K562 (cell line): ENCODE data around the gene NOL8. TPM values are rescaled to one million over a fixed set of nuclear protein-coding genes. Genes with fewer than 3 reads are reported as not detected.

Experiments
- CEBPB ChIP-seq: fragments of 450-650 bp; IDR thresholded peaks from 2 replicates; pipeline ENCODE4 v1.6.1; 2016; ENCODE audit warnings: missing genetic modification characterization, missing compliant biosample characterization
- ETV1 ChIP-seq: fragments of 450-650 bp; conservative IDR thresholded peaks from 2 replicates; pipeline ENCODE4 v1.6.1; 2016; ENCODE audit warnings: missing genetic modification characterization, control low read depth, low read depth, missing compliant biosample characterization
- EZH2 ChIP-seq: IDR thresholded peaks from 2 replicates; pipeline ENCODE4 v1.6.1; 2012; ENCODE audit warnings: low read depth, mild to moderate bottlenecking, inconsistent platforms, low read length, borderline replicate concordance
- FOXJ3 ChIP-seq: sonication (generic); formaldehyde crosslinking; IDR thresholded peaks from 2 replicates; pipeline ENCODE4 v1.4.0; 2020; ENCODE audit warnings: mild to moderate bottlenecking, missing genetic modification reagents
- HMGXB4 ChIP-seq: sonication (generic); formaldehyde crosslinking; IDR thresholded peaks from 2 replicates; pipeline ENCODE4 v1.8.1; 2023; ENCODE audit warnings: mild to moderate bottlenecking, missing genetic modification reagents
- MBD2 ChIP-seq: sonication (generic); IDR thresholded peaks from 2 replicates; pipeline ENCODE4 v1.6.1; 2016; ENCODE audit warnings: low read depth, borderline replicate concordance
- NEUROD1 ChIP-seq: fragments of 150-350 bp; IDR thresholded peaks from 2 replicates; pipeline ENCODE4 v1.6.1; 2014; ENCODE audit warnings: borderline replicate concordance, low read length, low read depth; ENCODE audit not compliant: partially characterized antibody
- NFIC ChIP-seq: fragments of 450-650 bp; IDR thresholded peaks from 2 replicates; pipeline ENCODE4 v1.6.1; 2017; ENCODE audit warnings: mild to moderate bottlenecking, inconsistent platforms
- NFXL1 ChIP-seq: fragments of 450-650 bp; formaldehyde crosslinking; IDR thresholded peaks from 2 replicates; pipeline ENCODE4 v1.4.0; 2021; ENCODE audit warnings: mild to moderate bottlenecking
- RBBP5 ChIP-seq: fragments of 200-600 bp; sonication (generic); IDR thresholded peaks from 2 replicates; pipeline ENCODE4 v1.6.1; 2012; ENCODE audit warnings: borderline replicate concordance, mild to moderate bottlenecking, low read length, control low read depth, inconsistent platforms; ENCODE audit not compliant: insufficient read depth, poor library complexity, severe bottlenecking
- SMAD1 ChIP-seq: fragments of 150-350 bp; IDR thresholded peaks from 2 replicates; pipeline ENCODE4 v1.6.1; 2014; ENCODE audit warnings: low read length, low read depth; ENCODE audit not compliant: partially characterized antibody
- ZBTB11 ChIP-seq, 3 experiments: fragments of 200-800 bp in 1 of 3; fragments of 250-450 bp in 1 of 3; fragments of 450-650 bp in 1 of 3; sonication (Bioruptor Pico) in 1 of 3; sonication (Bioruptor generic) in 1 of 3; formaldehyde crosslinking in 1 of 3; IDR thresholded peaks; 2 replicates each; pipeline versions ENCODE4 v1.6.1 to v1.8.0; 2016 to 2022; ENCODE audit warnings: mild to moderate bottlenecking in 2 of 3, missing genetic modification characterization in 2 of 3, missing compliant biosample characterization in 1 of 3, moderate library complexity in 1 of 3
- ZFP36 ChIP-seq: fragments of 150-350 bp; IDR thresholded peaks from 2 replicates; pipeline ENCODE4 v1.6.1; 2018; ENCODE audit warnings: low read length, low read depth; ENCODE audit not compliant: partially characterized antibody
- ZNF398 ChIP-seq: fragments of 250-450 bp; sonication (Bioruptor Pico); IDR thresholded peaks from 2 replicates; pipeline ENCODE4 v1.8.0; 2021; ENCODE audit warnings: moderate library complexity, mild to moderate bottlenecking, inconsistent platforms
- polyA plus RNA-seq, 8 experiments: library from polyadenylated mRNA; depleted of rRNA in 4 of 8; stranded (reverse) in 5 of 8; unstranded in 3 of 8; fragments of >200 nt; fragmentation: Nextera tagmentation in 2 of 8; fragmentation: Illumina TruSeq in 1 of 8; extraction: Ambion mirVana in 2 of 8; extraction: Trizol in 1 of 8; gene quantifications; 2 replicates each; pipeline versions ENCODE4 v1.2.1 to v1.2.3, GENCODE V29; 2011 to 2014; ENCODE audit warnings: inconsistent platforms in 1 of 8, missing spikeins in 1 of 8
- total RNA-seq, 7 experiments: library from RNA; depleted of rRNA in 6 of 7; stranded (reverse); fragments of >200 nt in 6 of 7; fragmentation: Illumina TruSeq in 2 of 7; extraction: Trizol in 2 of 7; gene quantifications; 2 replicates each; pipeline versions ENCODE4 v1.2.1 to v1.2.3, GENCODE V29; 2011 to 2021; ENCODE audit warnings: low replicate concordance in 1 of 7

NOL8 gene
- total and polyA plus RNA-seq, 9 of the 15 experiments (the other 6 are each of a cell fraction or from before 2014, with no cell fraction given), result 51.3 to 91.5 (median 58.7) TPM

DNA sequence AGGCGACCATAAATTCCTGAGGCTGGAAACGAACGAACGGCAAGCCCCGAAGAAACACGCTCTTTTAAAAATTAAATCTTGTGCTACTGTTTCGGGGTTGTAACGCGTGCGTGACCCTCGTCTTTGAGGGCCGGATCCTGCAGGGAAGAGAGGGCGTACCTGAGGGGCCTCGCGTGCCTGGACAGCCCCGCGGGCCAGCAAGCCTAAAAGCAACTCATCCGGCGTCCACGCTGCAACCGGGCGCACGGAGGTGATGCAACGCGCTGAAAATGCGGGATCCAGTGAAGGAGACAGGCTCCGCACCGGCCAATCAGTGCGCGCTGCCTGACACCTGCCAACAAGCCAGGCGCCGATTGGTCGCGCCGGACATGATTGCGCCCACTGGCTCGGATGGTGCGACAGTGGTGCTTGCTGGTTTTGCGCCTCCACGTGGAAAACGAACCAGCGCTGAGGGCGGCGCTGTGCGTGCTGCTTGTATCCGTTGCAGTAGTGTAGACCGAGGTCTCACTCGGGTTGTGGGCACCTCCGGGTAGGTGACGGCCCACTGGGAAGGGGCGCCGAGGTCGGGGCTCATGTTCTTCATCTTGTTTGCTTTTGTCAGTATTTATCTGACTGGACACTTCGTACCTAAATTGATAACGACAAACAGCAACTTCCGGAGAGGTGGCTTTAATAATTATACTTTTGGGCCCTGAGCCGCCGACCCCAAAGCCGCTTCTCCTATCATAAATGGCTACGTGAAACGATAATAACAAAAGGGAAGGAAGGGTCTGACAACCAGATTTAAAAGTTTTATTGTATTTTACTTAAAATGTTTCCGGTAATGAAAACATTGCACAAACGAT, 31.5 kb downstream of the NOL8 start, which contains the start of gene IARS1 (continued):
- TF ChIP-seq NFIC (peak; percentile 49), HMGXB4 (CRISPR knock-in tag) (peak; percentile 37; the same call in 1 of the 2 replicates), EZH2 (no peak), NEUROD1 (peak; percentile 97), RBBP5 (peak; percentile 91), CEBPB (tag) (peak; percentile 99), ETV1 (tag) (peak; percentile 79), FOXJ3 (CRISPR knock-in tag) (no peak), NFXL1 (CRISPR knock-in tag) (no peak), MBD2 (peak; percentile 99), ZBTB11 (CRISPR knock-in tag; IDR thresholded peaks at IDR 0.05) (0 out of 6 replicates have a peak, but pooled peaks of 1 of the 3 experiments have one; percentile 48), ZFP36 (peak; percentile 9), ZNF398 (CRISPR knock-in tag) (no peak), SMAD1 (peak; percentile 54)
